GM21786 (cell line): Measurements from ENCODE around the gene FAM161A.
A peak's percentile ranks its signal among the peaks of the same experiment; 100 is the strongest.
"Not testable (repeated sequence)": the region's sequence is repeated elsewhere in the genome, so short reads cannot be mapped to it uniquely, and the experiment has no call there.

Source experiments
- ATAC-seq: cut with Tn5 transposase; IDR thresholded peaks from one replicate; pipeline ENCODE4 v1.9.1; 2021; ENCODE audit not compliant: unreplicated experiment

Gene FAM161A

DNA sequence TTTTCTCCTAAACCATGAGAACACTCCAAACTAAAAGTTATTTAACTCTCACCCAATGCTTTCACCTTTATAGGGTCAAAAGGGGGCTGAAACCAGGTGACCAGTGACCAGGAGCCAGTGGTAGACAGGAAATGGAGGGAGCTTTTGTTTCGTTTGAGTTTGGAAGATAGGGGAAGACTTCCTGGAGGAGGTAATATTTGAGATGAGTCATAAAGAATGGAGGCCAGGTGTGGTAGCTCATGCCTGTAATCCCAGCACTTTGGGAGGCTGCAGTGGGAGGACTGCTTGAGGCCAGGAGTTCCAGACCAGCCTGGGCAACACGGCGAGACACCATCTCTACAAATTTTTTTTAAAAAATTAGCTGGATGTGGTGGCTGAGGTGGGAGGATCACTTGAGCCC lies 8.5 kb downstream of the FAM161A start:
- no peak for ATAC-seq

DNA sequence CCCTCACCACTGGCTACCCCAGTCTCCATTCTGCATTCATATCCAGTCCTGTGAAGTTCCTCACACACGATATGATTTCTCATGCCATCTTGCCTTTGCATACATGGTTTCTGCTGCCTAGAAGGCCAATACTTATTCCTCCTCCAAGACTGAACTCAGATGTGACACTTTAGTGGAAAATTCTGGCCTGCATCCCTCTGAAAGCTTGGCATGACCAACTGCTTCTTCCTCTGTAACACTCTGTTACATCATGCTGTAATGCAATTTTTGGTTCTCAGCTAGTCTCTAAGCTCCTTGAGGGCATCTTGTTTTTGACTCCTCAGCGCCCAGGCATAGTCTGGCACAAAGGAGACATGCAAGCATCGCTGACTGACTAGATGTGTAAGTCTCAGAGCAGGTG lies 12.6 kb downstream of the FAM161A start:
- no peak for ATAC-seq

DNA sequence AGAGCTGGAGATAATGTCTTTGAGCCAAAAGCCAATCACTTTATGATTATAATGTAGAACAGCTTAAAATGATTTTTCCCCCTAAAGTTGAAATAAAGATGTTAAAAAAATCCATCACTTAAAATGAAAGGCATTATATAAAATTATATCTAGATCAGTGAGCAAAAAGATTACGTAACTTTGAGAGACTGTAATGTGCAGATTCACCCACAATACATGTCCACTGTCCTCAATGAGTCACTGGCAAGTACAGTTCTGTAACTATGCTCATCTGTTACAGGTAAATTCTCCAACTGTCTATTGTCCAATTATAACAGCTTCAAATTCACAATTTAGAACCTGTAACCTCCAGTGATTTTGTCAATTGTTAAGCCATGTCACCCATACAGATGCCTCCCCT lies 19.0 kb downstream of the FAM161A start:
- no peak for ATAC-seq

DNA sequence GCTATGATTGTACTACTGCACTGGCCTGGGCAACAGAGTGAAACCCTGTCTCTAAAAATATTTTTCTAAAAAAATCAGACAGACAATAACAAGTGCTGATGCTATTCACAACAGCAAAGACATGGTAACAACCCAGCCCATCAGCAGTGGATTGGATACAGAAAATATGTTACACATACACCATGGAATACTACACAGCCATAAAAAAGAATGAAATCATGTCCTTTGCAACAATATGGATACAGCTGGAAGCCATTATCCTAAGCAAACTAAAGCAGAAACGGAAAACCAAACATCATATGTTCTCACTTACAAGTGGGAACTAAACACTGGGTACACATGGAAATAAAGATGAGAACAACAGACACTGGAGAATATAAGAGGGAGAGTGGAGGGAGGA lies 19.9 kb downstream of the FAM161A start:
- no peak for ATAC-seq

DNA sequence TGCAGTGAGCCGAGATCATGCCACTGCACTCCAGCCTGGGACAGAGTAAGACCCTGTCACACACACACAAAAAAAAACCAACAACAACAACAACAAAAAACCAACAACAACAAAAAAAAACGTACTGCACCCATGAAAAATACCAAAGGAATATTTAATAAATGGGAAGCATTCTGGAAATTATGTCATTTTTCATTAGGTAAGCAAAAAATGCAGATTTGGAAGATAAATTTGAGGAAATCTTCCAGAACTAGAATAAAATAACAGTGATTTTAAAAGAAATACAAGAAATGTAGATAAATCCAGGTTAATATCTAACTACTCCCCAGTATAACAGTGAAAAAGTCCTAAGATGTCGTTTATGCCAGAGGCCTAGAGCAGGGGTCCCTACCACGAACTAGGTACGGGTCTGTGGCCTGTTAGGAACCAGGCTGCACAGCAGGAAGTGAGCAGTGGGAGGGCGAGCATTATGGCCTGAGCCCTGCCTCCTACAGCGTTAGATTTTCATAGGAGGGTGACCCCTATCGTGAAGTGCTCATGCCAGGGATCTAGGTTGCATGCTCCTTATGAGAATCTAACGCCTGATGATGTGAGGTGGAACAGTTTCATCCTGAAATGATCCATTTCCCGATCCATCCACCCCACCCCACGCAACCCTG lies 21.5 kb downstream of the FAM161A start:
- ATAC-seq: no peak

DNA sequence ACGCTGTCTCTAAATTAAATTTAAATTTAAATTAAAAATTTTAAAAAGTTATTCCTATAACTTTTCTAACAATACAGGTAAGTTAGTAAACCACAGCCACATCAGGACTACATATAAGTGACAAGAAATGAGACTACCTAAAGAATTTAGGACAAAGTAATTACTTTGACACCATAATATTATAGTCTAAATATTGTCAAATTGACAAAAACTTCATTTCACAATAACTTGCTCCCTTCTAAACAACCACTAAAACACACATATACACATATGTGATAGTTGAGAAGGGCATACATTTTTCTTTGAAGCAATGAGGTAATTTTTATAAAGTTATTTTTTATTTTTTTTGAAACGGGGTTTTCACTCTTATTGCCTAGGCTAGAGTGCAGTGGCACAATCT lies 31.6 kb downstream of the FAM161A start:
- ATAC-seq: no peak

DNA sequence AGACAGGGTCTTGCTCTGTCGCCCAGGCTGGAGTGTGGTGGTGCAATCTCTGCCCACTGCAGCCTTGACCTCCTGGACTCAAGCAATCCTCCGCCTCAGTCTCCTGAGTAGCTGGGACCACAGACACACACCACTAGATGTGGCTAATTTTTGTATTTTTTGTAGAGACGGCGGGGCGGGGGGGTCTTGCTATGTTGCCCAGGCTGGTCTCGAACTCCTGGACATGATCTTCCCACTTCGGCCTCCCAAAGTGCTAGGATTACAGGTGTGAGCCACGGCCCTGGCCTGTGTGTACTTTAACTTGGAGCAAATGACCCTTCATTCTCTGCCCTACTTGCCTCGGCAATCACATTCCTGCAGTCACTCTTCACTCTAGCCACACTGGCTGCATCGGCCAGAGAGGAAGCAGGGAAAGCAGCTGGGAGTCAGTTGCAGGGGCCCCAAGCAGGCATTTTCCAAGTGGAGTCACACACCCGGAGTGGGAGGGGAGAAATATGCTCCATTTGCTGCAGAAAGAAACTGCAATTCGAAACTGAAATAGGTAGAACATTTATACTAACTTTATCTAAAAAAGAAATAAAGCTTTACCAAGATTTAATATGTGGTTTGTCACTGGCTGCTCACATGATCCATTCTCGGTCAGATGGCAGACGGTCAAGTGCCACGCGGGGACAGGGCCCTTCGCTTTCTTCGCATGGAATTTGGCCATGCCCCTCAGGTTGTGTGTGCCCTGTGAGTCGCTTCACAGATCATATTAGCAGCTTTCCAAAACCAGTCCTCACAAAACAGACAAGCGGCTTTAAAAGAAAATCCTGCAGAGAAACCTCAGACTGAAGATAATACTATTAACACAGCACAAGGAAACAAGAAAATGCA lies 37.1 kb downstream of the FAM161A start:
- ATAC-seq: no peak

DNA sequence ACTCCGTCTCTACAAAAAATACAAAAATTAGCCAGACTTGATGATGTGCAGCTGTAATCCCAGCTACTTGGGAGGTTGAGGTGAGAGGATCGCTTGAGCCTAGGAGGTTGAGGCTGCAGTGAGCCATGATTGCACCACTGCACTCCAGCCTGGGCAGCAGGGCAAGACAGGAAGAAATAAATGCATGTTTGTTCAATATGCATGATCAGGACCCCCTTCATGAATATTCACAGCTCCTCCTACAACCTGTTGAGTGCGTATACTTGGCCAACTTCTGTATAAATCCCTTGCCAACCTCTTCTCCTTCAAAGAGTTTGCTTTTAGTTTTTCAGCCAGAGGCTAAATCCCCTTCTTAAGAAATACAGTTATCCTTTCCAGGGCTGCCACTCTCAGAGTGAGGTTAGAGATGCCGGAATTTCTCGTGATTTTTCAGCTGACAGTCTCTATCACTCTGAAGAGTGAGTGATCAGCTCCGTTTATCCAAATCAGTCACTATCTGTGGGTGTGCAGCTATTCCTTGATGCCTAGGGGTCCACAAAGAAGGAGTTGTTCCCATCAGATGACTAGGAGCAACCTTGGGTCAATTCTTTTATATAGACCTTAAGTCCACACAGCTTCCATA lies 39.2 kb downstream of the FAM161A start:
- ATAC-seq: no peak

DNA sequence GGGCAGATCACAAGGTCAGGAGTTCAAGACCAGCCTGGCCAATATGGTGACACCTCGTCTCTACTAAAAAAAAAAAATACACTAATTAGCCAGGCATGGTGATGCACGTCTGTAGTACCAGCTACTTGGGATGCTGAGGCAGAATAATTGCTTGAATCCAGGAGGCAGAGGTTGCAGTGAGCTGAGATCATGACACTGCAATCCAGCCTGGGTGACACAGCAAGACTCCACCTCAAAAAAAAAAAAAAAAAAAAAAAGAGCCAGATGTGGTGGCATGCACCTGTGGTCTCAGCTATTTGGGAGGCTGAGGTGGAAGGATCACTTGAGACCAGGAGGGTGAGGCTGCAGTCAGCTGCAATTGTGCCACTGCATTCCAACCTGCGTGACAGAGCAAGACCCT lies 40.5 kb downstream of the FAM161A start:
- ATAC-seq: not testable (repeated sequence)

DNA sequence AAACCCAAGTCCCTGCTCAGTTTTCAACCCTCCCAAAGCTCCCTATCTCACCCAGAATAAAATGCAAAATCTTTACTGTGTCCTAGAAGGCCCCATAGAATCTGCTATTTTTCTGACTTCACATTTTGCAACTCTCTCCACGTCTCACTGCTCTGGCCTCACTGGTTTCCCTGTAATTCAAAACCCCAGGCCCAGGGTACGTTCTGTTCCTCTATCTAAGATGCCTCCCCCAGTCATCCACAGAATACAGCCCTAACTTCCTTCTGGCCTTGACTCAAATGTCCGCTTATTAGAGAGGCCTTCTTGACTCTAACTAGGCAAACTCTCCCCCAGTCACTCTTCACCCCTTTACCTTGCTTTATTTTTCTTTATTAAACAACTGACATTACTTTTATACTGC lies 42.0 kb downstream of the FAM161A start:
- ATAC-seq: no peak

DNA sequence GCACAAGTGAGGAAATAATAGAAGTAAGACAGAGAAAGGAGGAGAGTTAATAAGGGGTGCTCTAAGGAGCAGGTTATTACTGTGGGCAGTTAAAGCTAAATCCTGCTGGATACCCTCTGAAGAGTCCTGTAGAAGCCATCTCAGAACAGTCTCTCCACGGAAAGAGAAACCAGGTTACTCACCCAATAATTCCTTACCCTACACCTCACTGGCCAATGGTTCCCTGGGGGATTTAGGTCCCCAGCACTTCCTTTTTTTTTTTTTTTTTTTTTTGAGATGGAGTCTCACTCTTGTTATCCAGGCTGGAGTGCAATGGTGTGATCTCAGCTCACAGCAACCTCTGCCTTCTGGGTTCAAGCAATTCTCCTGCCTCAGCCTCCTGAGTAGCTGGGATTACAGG lies 43.7 kb downstream of the FAM161A start:
- not testable (repeated sequence) for ATAC-seq

DNA sequence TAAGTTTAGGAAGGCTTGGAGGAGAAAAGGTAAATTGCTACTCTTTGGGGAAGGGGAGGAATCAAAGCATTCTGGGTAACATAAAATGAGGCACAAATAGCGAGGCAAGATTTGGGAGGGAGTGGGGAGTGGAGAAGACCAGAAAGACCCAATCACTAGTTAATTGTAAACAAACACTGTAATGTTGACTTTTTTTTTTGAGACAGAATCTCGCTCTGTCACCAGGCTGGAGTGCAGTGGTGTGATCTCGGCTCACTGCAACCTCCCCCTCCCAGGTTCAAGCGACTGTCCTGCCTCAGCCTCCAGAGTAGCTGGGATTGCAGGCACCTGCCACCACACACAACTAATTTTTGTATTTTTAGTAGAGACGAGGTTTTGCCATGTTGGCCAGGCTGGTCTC lies 45.2 kb downstream of the FAM161A start:
- not testable (repeated sequence) for ATAC-seq

DNA sequence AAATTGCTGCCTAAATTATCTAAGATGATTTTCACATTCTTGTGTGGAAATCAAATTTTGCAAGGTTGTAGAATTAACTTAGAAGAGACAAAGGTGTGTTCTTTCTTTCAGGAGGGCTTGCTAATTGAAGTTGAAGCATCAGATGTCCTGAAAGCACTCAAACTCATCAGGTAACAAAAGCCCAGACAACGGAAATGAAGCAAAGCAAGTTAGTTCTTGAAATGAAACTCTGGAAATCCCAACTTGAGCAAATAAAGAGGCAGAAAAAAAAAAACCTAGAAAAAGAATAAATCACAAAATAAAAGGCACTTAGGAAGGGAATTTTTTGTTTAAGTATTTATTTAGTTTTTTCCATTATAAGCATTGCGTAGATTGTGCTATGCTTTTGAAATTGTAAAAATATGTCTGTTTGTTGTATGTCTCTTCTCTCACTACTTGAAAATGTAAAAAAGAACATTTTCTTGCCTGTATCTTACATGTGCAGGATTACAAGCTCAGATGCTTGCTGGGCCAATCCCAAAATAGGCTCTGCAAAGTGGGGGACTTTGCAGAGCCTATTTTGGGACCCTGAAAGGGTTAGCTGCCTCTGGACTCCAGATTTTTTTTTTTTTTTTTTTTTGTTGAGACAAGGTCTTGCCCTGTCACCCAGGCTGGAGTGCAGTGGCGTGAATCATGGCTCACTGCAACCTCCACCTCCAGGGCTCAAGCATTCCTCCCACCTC lies 46.7 kb downstream of the FAM161A start:
- no peak for ATAC-seq

DNA sequence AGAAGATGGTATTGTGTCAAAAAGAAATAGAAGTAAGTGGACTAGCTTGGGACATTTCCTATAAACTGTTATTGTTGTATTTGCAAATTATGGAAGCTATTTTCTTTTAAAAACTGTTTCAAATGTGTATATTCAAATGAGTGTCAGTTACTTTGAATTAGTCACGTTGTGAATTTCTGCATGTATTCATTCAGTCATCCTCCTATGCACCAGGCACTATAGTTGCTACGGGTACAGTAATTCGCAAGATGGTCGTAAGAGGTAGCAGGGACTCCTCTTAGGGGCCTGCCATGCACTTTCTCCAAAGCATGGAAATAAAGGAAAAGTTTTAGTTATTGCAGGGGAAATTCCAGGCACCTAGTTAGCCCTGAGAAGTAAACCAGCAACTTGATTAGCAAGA lies 51.3 kb downstream of the FAM161A start:
- no peak for ATAC-seq

DNA sequence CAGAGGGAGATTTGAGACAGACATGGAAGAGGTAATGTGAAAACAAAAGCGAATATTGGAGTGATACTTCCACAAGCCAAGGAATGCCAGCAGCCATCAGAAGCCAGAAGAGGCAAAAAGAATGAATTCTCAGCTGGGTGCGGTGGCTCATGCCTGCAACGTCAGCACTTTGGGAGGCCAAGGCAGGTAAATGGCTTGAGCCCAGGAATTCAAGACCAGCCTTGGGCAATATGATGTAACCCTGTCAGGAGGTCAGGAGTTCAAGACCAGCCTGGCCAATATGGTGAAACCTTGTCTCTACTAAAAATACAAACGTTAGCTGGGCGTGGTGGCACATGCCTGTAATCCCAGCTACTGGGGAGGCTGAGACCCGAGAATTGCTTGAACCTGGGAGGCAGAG lies 54.8 kb downstream of the FAM161A start:
- no peak for ATAC-seq

DNA sequence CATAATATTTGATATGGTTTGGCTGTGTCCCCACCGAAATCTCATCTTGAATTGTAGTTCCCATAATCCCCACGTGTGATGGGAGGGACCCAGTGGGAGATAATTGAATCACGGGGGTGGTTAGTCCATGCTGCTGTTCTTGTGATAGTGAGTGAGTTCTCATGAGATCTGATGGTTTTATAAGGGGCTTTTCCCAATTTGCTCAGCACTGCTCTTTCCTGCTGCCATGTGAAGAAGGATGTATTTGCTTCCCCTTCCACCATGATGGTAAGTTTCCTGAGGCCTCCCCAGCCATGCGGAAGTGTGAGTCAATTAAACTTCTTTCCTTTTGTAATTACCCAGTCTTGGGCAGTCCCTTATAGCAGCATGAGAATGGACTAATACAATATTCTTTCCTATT lies 56.4 kb downstream of the FAM161A start:
- ATAC-seq: not testable (repeated sequence)

DNA sequence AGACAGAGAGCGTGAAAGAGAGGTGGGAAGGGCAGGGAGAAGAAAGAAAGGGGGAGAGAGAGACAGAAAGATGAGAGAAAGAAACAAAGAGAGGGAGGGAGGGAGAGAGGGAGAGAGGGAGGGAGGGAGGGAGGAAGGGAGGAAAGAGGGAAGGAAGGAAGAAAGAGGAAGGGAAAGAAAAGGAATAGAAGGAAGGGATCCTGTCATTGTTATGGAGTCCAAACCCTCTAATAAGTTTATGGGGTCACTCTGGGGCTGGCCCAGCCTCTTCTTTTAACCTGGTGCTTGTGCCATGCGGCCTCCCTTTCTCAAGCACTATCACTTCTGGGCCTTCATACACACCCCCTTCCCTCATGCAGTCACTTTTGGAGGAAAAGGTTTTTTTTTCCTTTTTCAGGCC lies 58.5 kb downstream of the FAM161A start:
- no peak for ATAC-seq

DNA sequence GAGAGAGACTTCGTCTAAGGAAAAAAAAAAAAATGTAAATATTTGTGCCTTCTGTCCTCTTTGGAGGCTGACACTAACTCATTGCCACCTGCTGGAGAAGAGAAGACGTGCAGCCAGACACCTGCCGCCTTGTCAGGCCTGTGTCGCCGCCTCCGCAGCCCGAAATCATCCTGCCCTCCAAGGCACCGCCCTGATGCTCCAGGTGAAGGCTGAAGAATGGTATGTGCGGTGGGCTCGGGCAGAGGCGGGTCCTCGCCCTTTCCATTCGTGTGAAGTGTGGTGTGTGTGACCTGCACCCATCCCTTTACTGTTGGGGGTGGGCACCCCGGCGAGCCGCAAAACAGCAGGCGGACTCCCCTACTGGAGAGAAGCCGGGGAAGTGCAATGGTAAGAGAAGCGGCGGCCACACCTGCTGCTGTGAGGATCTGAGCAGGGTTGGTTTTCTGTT lies 60.4 kb downstream of the FAM161A start:
- peak; percentile 60 for ATAC-seq

DNA sequence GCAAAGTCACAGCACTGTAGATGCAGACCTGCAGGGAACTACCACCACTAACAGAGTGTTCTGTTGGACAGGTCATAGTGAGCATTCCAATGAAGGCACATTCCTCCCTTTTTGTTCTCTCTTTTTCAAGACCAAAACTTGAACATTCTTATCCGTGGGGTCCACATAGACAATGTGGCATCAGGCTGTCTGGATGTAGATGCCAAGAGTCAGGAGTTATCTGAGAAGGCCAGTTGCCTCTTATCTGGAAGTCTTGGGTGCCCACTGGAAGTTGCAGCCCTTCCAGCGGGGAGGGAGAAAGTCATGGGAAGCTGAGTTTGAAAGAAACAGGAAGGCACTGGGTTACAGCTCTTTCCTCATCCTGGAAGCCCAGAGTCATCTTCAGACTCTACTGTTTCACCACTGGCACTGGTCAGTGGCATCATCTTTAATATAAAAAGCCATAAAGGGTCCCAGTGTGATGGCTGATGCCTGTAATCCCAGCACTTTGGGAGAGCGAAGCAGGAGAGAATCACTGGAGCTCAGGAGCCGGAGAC lies 61.4 kb downstream of the FAM161A start:
- no peak for ATAC-seq

DNA sequence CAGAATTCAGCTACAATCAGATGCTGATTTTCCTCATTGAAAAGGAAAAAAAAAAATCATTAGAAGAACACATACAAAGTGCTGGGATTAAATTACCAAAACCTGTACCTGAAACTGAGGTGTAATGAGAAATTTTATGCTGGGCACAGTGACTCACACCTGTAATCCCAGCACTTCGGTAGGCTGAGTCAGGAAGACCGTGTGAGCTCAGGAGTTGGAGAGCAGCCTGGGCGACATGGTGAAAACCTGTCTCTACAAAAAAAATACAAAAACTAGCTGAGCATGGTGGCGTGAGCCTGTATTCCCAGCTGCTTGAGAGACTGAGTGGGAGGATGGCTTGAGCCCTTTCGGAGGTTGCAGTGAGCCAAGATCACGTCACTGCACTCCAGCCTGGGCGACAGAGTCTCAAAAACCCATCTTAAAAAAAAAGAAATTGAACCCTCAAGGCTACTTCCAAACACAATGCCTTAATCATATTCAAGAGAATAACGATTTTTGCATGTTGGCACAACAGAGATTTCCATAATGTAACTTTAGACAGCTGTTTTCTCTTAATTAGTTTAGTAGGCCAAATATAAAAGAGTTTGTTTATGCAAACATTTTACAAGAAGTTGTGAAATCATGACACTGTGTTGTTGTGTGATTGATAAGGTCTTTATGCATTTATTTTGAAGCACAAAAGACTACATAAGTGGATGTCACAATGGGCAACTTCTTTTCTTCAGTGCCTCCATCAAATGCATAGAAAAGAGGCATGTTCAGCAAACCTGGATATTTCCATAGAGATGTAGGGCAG lies 63.9 kb downstream of the FAM161A start:
- ATAC-seq: no peak
